B cell (primary cell): Measurements from ENCODE around the gene CRYGB. TPM values are rescaled to one million over a fixed set of nuclear protein-coding genes. Genes with fewer than 3 reads are reported as not detected.

ENCODE experiments used
- ATAC-seq: fragments of 200-7000 bp; cut with Tn5 transposase; one replicate; pipeline ENCODE4 v1.10.0; 2021; ENCODE audit warnings: low read depth, mild to moderate bottlenecking, moderate number of reproducible peaks, moderate library complexity
- CTCF ChIA-PET: fragments of 350-600 bp; sonication (Branson Sonifier 250); formaldehyde crosslinking; loops from one replicate; lab custom pipeline; 2021; ENCODE audit warnings: antibody characterized with exemption, inconsistent platforms; lab: Charles Lee
- POLR2A ChIA-PET: fragments of 350-600 bp; sonication (Branson Sonifier 250); formaldehyde crosslinking; loops from one replicate; lab custom pipeline; 2021; ENCODE audit warnings: antibody characterized with exemption; lab: Charles Lee
- DNase-seq: peaks from one replicate; pipeline ENCODE4 v3.0.0; 2013
- H2AFZ ChIP-seq: 2 replicates; pipeline ENCODE4 v1.6.1; 2012; ENCODE audit warnings: mild to moderate bottlenecking, low read depth, low read length; ENCODE audit not compliant: insufficient read depth, poor library complexity, severe bottlenecking
- H3K27ac ChIP-seq, 2 donors: 1 replicate in 1 of 2; 2 replicates in 1 of 2; pipeline ENCODE4 v1.5.1; 2012 to 2013; ENCODE audit warnings: low read length in 2 of 2, mild to moderate bottlenecking in 2 of 2, moderate library complexity in 1 of 2
- H3K27me3 ChIP-seq, 4 experiments: fragments of 200-600 bp in 1 of 4; sonication (generic) in 1 of 4; replicated peaks in 1 of 4; 1 replicate in 2 of 4; 2 replicates in 2 of 4; pipeline versions ENCODE4 v1.6.1 to v1.7.0; 2013 to 2016; ENCODE audit warnings: low read length in 3 of 4, mild to moderate bottlenecking in 2 of 4, mixed read lengths in 1 of 4, moderate library complexity in 1 of 4; ENCODE audit not compliant: insufficient read depth in 4 of 4, control insufficient read depth in 3 of 4; ENCODE audit errors: control extremely low read depth in 1 of 4
- H3K36me3 ChIP-seq, 2 experiments: replicated peaks in 1 of 2; 1 replicate in 1 of 2; 2 replicates in 1 of 2; pipeline versions ENCODE4 v1.6.1 to v1.7.1; 2013; ENCODE audit warnings: low read length in 1 of 2; ENCODE audit not compliant: insufficient read depth in 2 of 2, control insufficient read depth in 1 of 2; ENCODE audit errors: control extremely low read depth in 1 of 2, extremely low read depth in 1 of 2
- H3K4me1 ChIP-seq, 2 donors: fragments of 200-600 bp in 1 of 2; sonication (generic) in 1 of 2; 1 replicate in 1 of 2; 2 replicates in 1 of 2; pipeline versions ENCODE4 v1.5.1 to v1.6.1; 2013 to 2017; ENCODE audit warnings: low read length in 2 of 2; ENCODE audit not compliant: control insufficient read depth in 2 of 2, insufficient read depth in 2 of 2
- H3K4me2 ChIP-seq: replicated peaks from 2 replicates; pipeline ENCODE3; 2012; ENCODE audit warnings: mild to moderate bottlenecking, low read depth, low read length; ENCODE audit not compliant: poor library complexity, severe bottlenecking
- H3K4me3 ChIP-seq, 5 experiments: fragments of 200-600 bp in 1 of 5; sonication (generic) in 1 of 5; 1 replicate in 3 of 5; 2 replicates in 2 of 5; pipeline versions ENCODE4 v1.5.1 to v1.7.0; 2011 to 2016; ENCODE audit warnings: low read length in 4 of 5, mild to moderate bottlenecking in 4 of 5, low read depth in 2 of 5, control low read depth in 1 of 5, moderate library complexity in 1 of 5; ENCODE audit not compliant: insufficient read depth in 1 of 5; ENCODE audit errors: control extremely low read depth in 1 of 5, extremely low read depth in 1 of 5
- H3K79me2 ChIP-seq: fragments of 200-600 bp; sonication (generic); one replicate; pipeline ENCODE4 v1.6.0; 2016; ENCODE audit warnings: low read length; ENCODE audit not compliant: control insufficient read depth, insufficient read depth
- H3K9ac ChIP-seq: fragments of 200-600 bp; sonication (generic); 2 replicates; pipeline ENCODE4 v1.6.1; 2017; ENCODE audit warnings: mild to moderate bottlenecking, low read length, moderate library complexity
- H3K9me3 ChIP-seq, 3 donors: one replicate each; pipeline versions ENCODE4 v1.6.1 to v1.7.1; 2013; ENCODE audit warnings: low read length in 2 of 3; ENCODE audit not compliant: control insufficient read depth in 2 of 3, insufficient read depth in 1 of 3; ENCODE audit errors: control extremely low read depth in 1 of 3
- H4K20me1 ChIP-seq: 2 replicates; pipeline ENCODE4 v1.6.0; 2012; ENCODE audit warnings: mild to moderate bottlenecking, low read length; ENCODE audit not compliant: insufficient read depth, control insufficient read depth, poor library complexity, severe bottlenecking
- H3K27ac Mint-ChIP-seq: one replicate; pipeline ENCODE4 v1.8.0; 2021; ENCODE audit warnings: mixed read lengths
- H3K27me3 Mint-ChIP-seq: one replicate; pipeline ENCODE4 v1.8.0; 2021; ENCODE audit warnings: mixed read lengths
- H3K4me1 Mint-ChIP-seq: one replicate; pipeline ENCODE4 v1.8.0; 2021; ENCODE audit warnings: mixed read lengths
- H3K4me3 Mint-ChIP-seq: one replicate; pipeline ENCODE4 v1.8.0; 2021; ENCODE audit warnings: mixed read lengths
- H3K9me3 Mint-ChIP-seq: one replicate; pipeline ENCODE4 v1.8.0; 2022; ENCODE audit warnings: mixed read lengths; ENCODE audit not compliant: insufficient read depth
- CTCF ChIP-seq: fragments of 200-600 bp; IDR thresholded peaks from one replicate; pipeline ENCODE4 v1.8.0; 2022; ENCODE audit warnings: antibody characterized with exemption, mild to moderate bottlenecking
- EZH2 ChIP-seq: IDR thresholded peaks from 2 replicates; pipeline ENCODE4 v1.6.1; 2012; ENCODE audit warnings: borderline replicate concordance, low read depth, mild to moderate bottlenecking, moderate library complexity, low read length; ENCODE audit not compliant: insufficient read depth, poor library complexity, severe bottlenecking
- WGBS: methylation state at CpG from one replicate; pipeline ENCODE4 v1.1.5; 2013; ENCODE audit warnings: missing lambda C conversion rate; ENCODE audit not compliant: insufficient coverage; 5-methylcytosine and 5-hydroxymethylcytosine counted together
- intact Hi-C: fragments of 100-400 bp; cut with micrococcal nuclease; formaldehyde crosslinking; loops from one replicate; pipeline ENCODE4 v1.10.0; 2022
- polyA plus RNA-seq: library from polyadenylated mRNA; depleted of rRNA; stranded (reverse); fragments of >200 nt; gene quantifications from 2 replicates; pipeline ENCODE4 v1.2.3, GENCODE V29; 2012
- total RNA-seq, 2 donors: library from RNA; stranded (reverse); fragments of 120-200 nt in 1 of 2; gene quantifications; 1 replicate in 1 of 2; 2 replicates in 1 of 2; pipeline versions ENCODE4 v1.2.3 to v1.2.4, GENCODE V29; 2013 to 2022

CRYGB gene
- total and polyA plus RNA-seq, 2 donors (not counting 1 experiment from before 2014, with no cell fraction given) = not detected

- DNase-seq (no peak), ATAC-seq (no peak)
- ChIA-PET CTCF (no interaction called here), POLR2A (no interaction called here)
- intact Hi-C loops = no loop called here
- no peaks in the 10 kb centered on the region for H3K36me3 ChIP-seq
- H3K79me2 ChIP-seq = no peaks in the 10 kb centered on the region
- Mint-ChIP-seq H3K9me3 (peaks cover 4% of the 10 kb centered on the region), H3K27me3 (peaks cover 14% of the 10 kb centered on the region), H3K4me3 (no peak overlapping the region), H3K27ac (no peak overlapping the region), H3K4me1 (no peaks in the 10 kb centered on the region)
- no peak overlapping the region for H3K27ac ChIP-seq
- no peaks in the 10 kb centered on the region for H4K20me1 ChIP-seq
- H3K9ac ChIP-seq = no peak overlapping the region
- 82% methylated on average over 5 of the region's 14 CpGs for WGBS
- H3K4me1 ChIP-seq = no peaks in the 10 kb centered on the region
- H3K27me3 ChIP-seq = no peaks in the 10 kb centered on the region
- H3K4me3 ChIP-seq = no peak overlapping the region
- no peak overlapping the region for H3K4me2 ChIP-seq
- TF ChIP-seq EZH2 (no peak), CTCF (no peak)
- H3K9me3 ChIP-seq = peaks cover 0 to 8% (median 0%) of the 10 kb centered on the region in 3 donors
- H2AFZ ChIP-seq = no peak overlapping the region
These were observed 2.8 kb downstream of the CRYGB start for GRCh38 chr2:208142925-208143799.

DNA sequence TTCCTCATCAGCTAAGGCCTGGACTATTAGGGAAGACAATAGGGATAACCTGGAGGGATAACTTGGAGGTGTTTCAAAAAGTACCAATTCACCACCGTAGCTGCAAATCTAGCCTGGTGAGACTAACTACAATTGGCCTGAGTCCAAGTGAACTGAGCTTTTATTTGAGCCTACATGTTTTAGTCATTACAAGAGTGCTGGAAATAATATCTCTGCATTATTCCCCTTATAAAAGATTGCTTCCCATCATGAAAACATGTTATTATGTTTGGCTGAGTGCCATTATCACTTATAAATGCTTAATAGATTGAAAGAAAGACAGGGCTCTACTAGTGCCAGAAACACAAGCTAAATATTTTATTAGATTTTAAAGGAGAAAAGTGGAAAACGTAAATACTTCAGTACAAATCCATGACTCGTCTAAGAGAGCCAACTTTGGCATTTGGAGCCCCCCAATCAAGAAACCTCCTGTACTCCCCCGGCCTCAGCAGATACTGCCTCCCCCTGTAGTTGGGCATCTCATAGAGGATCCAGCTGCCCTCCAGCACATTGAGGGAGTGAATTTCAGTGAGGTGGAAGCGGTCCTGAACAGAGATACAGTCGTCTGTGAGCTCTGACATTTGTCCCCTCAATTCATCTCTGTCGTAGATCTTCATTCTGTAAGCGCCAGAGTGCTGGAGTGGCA is 3.6 kb downstream of the CRYGB start:
- Histone ChIP-seq H3K27ac (no peak overlapping the region), H3K36me3 (no peaks in the 10 kb centered on the region), H3K27me3 (no peaks in the 10 kb centered on the region), H4K20me1 (no peaks in the 10 kb centered on the region), H3K79me2 (no peaks in the 10 kb centered on the region), H3K4me2 (no peak overlapping the region), H2AFZ (no peak overlapping the region), H3K4me1 (no peaks in the 10 kb centered on the region), H3K9ac (no peak overlapping the region), H3K9me3 (peaks cover 0 to 14% (median 0%) of the 10 kb centered on the region in 3 donors), H3K4me3 (no peak overlapping the region)
- intact Hi-C loops = no loop called here
- H3K27ac Mint-ChIP-seq = no peak overlapping the region
- DNase-seq (no peak), ATAC-seq (no peak)
- peaks cover 10% of the 10 kb centered on the region for H3K27me3 Mint-ChIP-seq
- CTCF ChIA-PET = no interaction called here
- H3K9me3 Mint-ChIP-seq = peaks cover 7% of the 10 kb centered on the region
- H3K4me3 Mint-ChIP-seq = no peak overlapping the region
- 86% methylated on average over 2 of the region's 8 CpGs for WGBS
- POLR2A ChIA-PET = interaction anchor here (0.6 kb wide), 1 partner anchor 219 kb away, joined by 3 read pairs; no protein-coding TSS in a partner anchor
- no peak for TF ChIP-seq CTCF
- TF ChIP-seq EZH2 = no peak
- no peaks in the 10 kb centered on the region for H3K4me1 Mint-ChIP-seq
